ENCODE measurements around the gene KBTBD7. TPM values are rescaled to one million over a fixed set of nuclear protein-coding genes. Genes with fewer than 3 reads are reported as not detected.

KBTBD7 gene
- total RNA-seq, 2 donors from 2014 or later = 11.7 to 15.9 TPM

- TF ChIP-seq CTCF (conservative IDR thresholded peaks at IDR 0.05) = no peak
- peaks cover 7% of the 10 kb centered on the region for H3K4me1 Mint-ChIP-seq
Observed at GRCh38 chr13:41196011-41196410, 1.6 kb upstream of the KBTBD7 start.

GRCh38 chr13:41193469-41193868 lies 900 bp downstream of the KBTBD7 start:
- no peak overlapping the region for H3K9ac ChIP-seq (ENCODE audit: extremely low read depth, low read length, poor library complexity, severe bottlenecking)
- peak overlapping the region; percentile 83 for H3K4me3 ChIP-seq (ENCODE audit: low read length)
- peaks cover 10% of the 10 kb centered on the region for H3K4me1 Mint-ChIP-seq

More at GRCh38 chr13:41196011-41196410, 1.6 kb upstream of the KBTBD7 start:
- no peaks in the 10 kb centered on the region for H3K9me3 ChIP-seq (ENCODE audit: control insufficient read depth, low read length)
- H3K4me1 ChIP-seq (ENCODE audit: control insufficient read depth, insufficient read depth, low read length) = no peaks in the 10 kb centered on the region
- no peaks in the 10 kb centered on the region for H3K27me3 ChIP-seq (ENCODE audit: control insufficient read depth, insufficient read depth, low read length, poor library complexity, severe bottlenecking)
- H3K4me3 Mint-ChIP-seq = no peak overlapping the region
- H3K4me3 ChIP-seq (ENCODE audit: low read length) = no peak overlapping the region
- DNase-seq = no peak
- H3K36me3 Mint-ChIP-seq (ENCODE audit: low read depth) = peaks cover 17% of the 10 kb centered on the region
- H3K9ac ChIP-seq (ENCODE audit: extremely low read depth, low read length, poor library complexity, severe bottlenecking) = no peak overlapping the region
- peaks cover 11% of the 10 kb centered on the region for H3K9me3 Mint-ChIP-seq
- H3K27me3 Mint-ChIP-seq (ENCODE audit: insufficient read depth) = peaks cover 4% of the 10 kb centered on the region
- H3K36me3 ChIP-seq (ENCODE audit: control insufficient read depth, insufficient read depth, low read length) = peaks cover 7% of the 10 kb centered on the region
- no peak overlapping the region for H3K27ac Mint-ChIP-seq
- no peak overlapping the region for H3K27ac ChIP-seq (ENCODE audit: low read depth, low read length)

GRCh38 chr13:41188584-41188983 lies 5.8 kb downstream of the KBTBD7 start:
- WGBS, 2 experiments (ENCODE audit: insufficient coverage in 1 of 2, insufficient read length in 1 of 2) = 95 to 100% methylated on average over 3 to 6 of the region's 6 CpGs
- TF ChIP-seq CTCF (conservative IDR thresholded peaks at IDR 0.05) = no peak
- H3K27me3 Mint-ChIP-seq (ENCODE audit: insufficient read depth) = peaks cover 2% of the 10 kb centered on the region
- peaks cover 15% of the 10 kb centered on the region for H3K36me3 Mint-ChIP-seq (ENCODE audit: low read depth)
- peaks cover 10% of the 10 kb centered on the region for H3K4me1 Mint-ChIP-seq
- H3K9me3 Mint-ChIP-seq = peaks cover 5% of the 10 kb centered on the region
- H3K4me1 ChIP-seq (ENCODE audit: control insufficient read depth, insufficient read depth, low read length) = no peaks in the 10 kb centered on the region
- H3K9ac ChIP-seq (ENCODE audit: extremely low read depth, low read length, poor library complexity, severe bottlenecking) = no peak overlapping the region
- H3K36me3 ChIP-seq (ENCODE audit: control insufficient read depth, insufficient read depth, low read length) = peaks cover 7% of the 10 kb centered on the region
- no peaks in the 10 kb centered on the region for H3K27me3 ChIP-seq (ENCODE audit: control insufficient read depth, insufficient read depth, low read length, poor library complexity, severe bottlenecking)
- H3K4me3 Mint-ChIP-seq = no peak overlapping the region
- no peak overlapping the region for H3K27ac Mint-ChIP-seq
- no peak overlapping the region for H3K4me3 ChIP-seq (ENCODE audit: low read length)
- no peak overlapping the region for H3K27ac ChIP-seq (ENCODE audit: low read depth, low read length)
- H3K9me3 ChIP-seq (ENCODE audit: control insufficient read depth, low read length) = no peaks in the 10 kb centered on the region
- DNase-seq = no peak

More at GRCh38 chr13:41193469-41193868, 900 bp downstream of the KBTBD7 start:
- H3K9me3 Mint-ChIP-seq = peaks cover 11% of the 10 kb centered on the region
- H3K27me3 Mint-ChIP-seq (ENCODE audit: insufficient read depth) = peaks cover 4% of the 10 kb centered on the region
- H3K27ac Mint-ChIP-seq = no peak overlapping the region
- H3K4me1 ChIP-seq (ENCODE audit: control insufficient read depth, insufficient read depth, low read length) = no peaks in the 10 kb centered on the region
- no peak overlapping the region for H3K27ac ChIP-seq (ENCODE audit: low read depth, low read length)
- H3K36me3 ChIP-seq (ENCODE audit: control insufficient read depth, insufficient read depth, low read length) = peaks cover 7% of the 10 kb centered on the region
- peak overlapping the region; percentile 82 for H3K4me3 Mint-ChIP-seq
- H3K36me3 Mint-ChIP-seq (ENCODE audit: low read depth) = peaks cover 19% of the 10 kb centered on the region
- no peaks in the 10 kb centered on the region for H3K27me3 ChIP-seq (ENCODE audit: control insufficient read depth, insufficient read depth, low read length, poor library complexity, severe bottlenecking)
- DNase-seq = no peak
- H3K9me3 ChIP-seq (ENCODE audit: control insufficient read depth, low read length) = no peaks in the 10 kb centered on the region
- TF ChIP-seq CTCF (conservative IDR thresholded peaks at IDR 0.05) = no peak
- WGBS, 2 experiments (ENCODE audit: insufficient coverage in 1 of 2, insufficient read length in 1 of 2) = 94 to 100% methylated on average over 8 to 18 of the region's 18 CpGs

Data from endodermal cell (in vitro differentiated cells).